Stimulated activated CD4-positive, alpha-beta T cell treated with anti-CD3 and anti-CD28 coated beads, Interleukin-15, amount 100 ng/mL, for 24 hours (primary cell): ENCODE results near the gene AGBL1.

Experiments
- DNase-seq: peaks from one replicate; pipeline ENCODE4 v3.0.0-alpha.2; 2020

The AGBL1 gene

GRCh38 chr15:86903642-86904421 is 824.2 kb downstream of the AGBL1 start:
- DNase-seq = no peak

GRCh38 chr15:86905625-86906256 is 826.1 kb downstream of the AGBL1 start:
- DNase-seq = no peak

GRCh38 chr15:86906376-86906775 is 826.7 kb downstream of the AGBL1 start:
- DNase-seq = no peak

- no peak for DNase-seq
Measured at GRCh38 chr15:86911022-86911421, 831.4 kb downstream of the AGBL1 start.

- no peak for DNase-seq
Measured at GRCh38 chr15:86912661-86913060, 833.0 kb downstream of the AGBL1 start.

GRCh38 chr15:86915811-86916331 is 836.2 kb downstream of the AGBL1 start:
- no peak for DNase-seq

- no peak for DNase-seq
Measured at GRCh38 chr15:86916671-86917360, 837.1 kb downstream of the AGBL1 start.

- DNase-seq = no peak
Measured at GRCh38 chr15:86917361-86917671, 837.6 kb downstream of the AGBL1 start.

- DNase-seq = no peak
Measured at GRCh38 chr15:86919581-86919980, 839.9 kb downstream of the AGBL1 start.

- DNase-seq = no peak
Measured at GRCh38 chr15:86929461-86929860, 849.8 kb downstream of the AGBL1 start.

- DNase-seq = no peak
Measured at GRCh38 chr15:86932456-86932855, 852.8 kb downstream of the AGBL1 start.

- DNase-seq = no peak
Measured at GRCh38 chr15:86935841-86936240, 856.2 kb downstream of the AGBL1 start.

- no peak for DNase-seq
Measured at GRCh38 chr15:86942285-86942684, 862.6 kb downstream of the AGBL1 start.

- DNase-seq = no peak
Measured at GRCh38 chr15:86948719-86949118, 869.0 kb downstream of the AGBL1 start.

- no peak for DNase-seq
Measured at GRCh38 chr15:86959254-86959653, 879.6 kb downstream of the AGBL1 start.

- no peak for DNase-seq
Measured at GRCh38 chr15:86961669-86962068, 882.0 kb downstream of the AGBL1 start.

- DNase-seq = no peak
Measured at GRCh38 chr15:86964271-86964670, 884.6 kb downstream of the AGBL1 start.

GRCh38 chr15:86968244-86968643 is 888.6 kb downstream of the AGBL1 start:
- DNase-seq = no peak

GRCh38 chr15:86969364-86969763 is 889.7 kb downstream of the AGBL1 start:
- DNase-seq = no peak

GRCh38 chr15:86973284-86973844 is 893.7 kb downstream of the AGBL1 start:
- DNase-seq = no peak

- no peak for DNase-seq
Measured at GRCh38 chr15:86988033-86988432, 908.4 kb downstream of the AGBL1 start.

GRCh38 chr15:87021751-87022150 is 942.1 kb downstream of the AGBL1 start:
- no peak for DNase-seq

- no peak for DNase-seq
Measured at GRCh38 chr15:87031540-87032230, 952.0 kb downstream of the AGBL1 start.
